Dendritic cell treated with granulocyte-macrophage colony-stimulating factor and Interleukin-4, amounts not matched to agents 40 ng/mL and 50 ng/mL, for 4 days (primary cell): ENCODE measurements around the gene ZNF552.
A peak's percentile ranks its signal among the peaks of the same experiment; 100 is the strongest.

Experiments
- H3K27ac Mint-ChIP-seq: one replicate; pipeline ENCODE4 v1.8.0; 2022; ENCODE audit warnings: mild to moderate bottlenecking, mixed read lengths
- H3K27me3 Mint-ChIP-seq: one replicate; pipeline ENCODE4 v1.8.0; 2022; ENCODE audit warnings: mild to moderate bottlenecking, mixed read lengths
- H3K36me3 Mint-ChIP-seq: one replicate; pipeline ENCODE4 v1.8.0; 2022; ENCODE audit warnings: low read depth, mixed read lengths
- H3K4me1 Mint-ChIP-seq: one replicate; pipeline ENCODE4 v1.8.0; 2022; ENCODE audit warnings: low read depth, mixed read lengths
- H3K4me3 Mint-ChIP-seq: one replicate; pipeline ENCODE4 v1.8.0; 2022; ENCODE audit warnings: mild to moderate bottlenecking, moderate library complexity, mixed read lengths
- H3K9me3 Mint-ChIP-seq: one replicate; pipeline ENCODE4 v1.8.0; 2022; ENCODE audit warnings: mixed read lengths
- intact Hi-C: fragments of 100-400 bp; cut with micrococcal nuclease; formaldehyde crosslinking; loops from one replicate; pipeline ENCODE4 v1.15.0; 2022

Gene ZNF552

DNA sequence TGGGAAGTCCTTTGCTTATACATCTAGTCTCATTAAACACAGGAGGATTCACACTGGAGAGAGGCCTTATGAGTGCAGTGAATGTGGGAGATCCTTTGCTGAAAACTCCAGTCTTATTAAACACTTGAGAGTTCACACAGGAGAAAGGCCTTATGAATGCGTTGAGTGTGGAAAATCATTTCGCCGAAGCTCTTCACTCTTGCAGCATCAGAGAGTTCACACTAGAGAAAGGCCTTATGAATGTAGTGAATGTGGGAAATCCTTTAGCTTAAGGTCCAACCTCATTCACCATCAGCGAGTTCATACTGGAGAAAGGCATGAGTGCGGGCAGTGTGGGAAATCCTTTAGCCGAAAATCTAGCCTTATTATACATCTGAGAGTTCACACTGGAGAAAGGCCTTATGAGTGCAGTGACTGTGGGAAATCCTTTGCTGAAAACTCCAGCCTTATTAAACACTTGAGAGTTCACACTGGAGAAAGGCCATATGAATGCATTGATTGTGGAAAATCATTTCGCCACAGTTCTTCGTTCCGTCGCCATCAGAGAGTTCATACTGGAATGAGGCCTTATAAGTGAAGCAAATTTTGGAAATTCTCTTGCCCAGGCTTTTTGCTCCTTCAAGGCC, 35.4 kb downstream of the ZNF552 start:
- no peak overlapping the region for H3K4me3 Mint-ChIP-seq
- no peaks in the 10 kb centered on the region for H3K4me1 Mint-ChIP-seq
- peaks cover 84% of the 10 kb centered on the region for H3K36me3 Mint-ChIP-seq
- intact Hi-C loops: no loop called here
- peaks cover 60% of the 10 kb centered on the region for H3K9me3 Mint-ChIP-seq
- H3K27ac Mint-ChIP-seq: no peak overlapping the region
- H3K27me3 Mint-ChIP-seq: no peaks in the 10 kb centered on the region

DNA sequence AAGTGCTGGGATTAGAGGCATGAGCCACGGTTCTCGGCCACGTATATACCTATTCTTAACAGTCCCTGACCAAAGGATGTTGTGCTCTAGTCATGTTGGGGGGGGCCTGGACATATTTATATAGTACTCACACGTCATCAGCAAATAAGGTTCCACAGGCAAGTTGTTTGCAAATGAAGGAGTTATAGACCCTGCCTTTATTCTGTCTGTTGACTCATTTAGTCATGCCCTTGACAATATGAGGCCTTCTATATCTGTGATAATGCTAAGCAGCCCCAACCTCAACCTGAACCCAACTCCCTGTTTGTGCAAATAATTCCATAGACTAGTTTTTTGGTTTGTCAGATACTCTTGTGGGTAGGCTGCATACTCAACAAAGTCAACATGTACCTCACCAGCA, 36.4 kb downstream of the ZNF552 start:
- Mint-ChIP-seq H3K4me3 (no peak overlapping the region), H3K9me3 (peaks cover 68% of the 10 kb centered on the region), H3K4me1 (peaks cover 6% of the 10 kb centered on the region), H3K27ac (no peak overlapping the region), H3K27me3 (no peaks in the 10 kb centered on the region), H3K36me3 (peaks cover 87% of the 10 kb centered on the region)
- intact Hi-C loops: no loop called here

DNA sequence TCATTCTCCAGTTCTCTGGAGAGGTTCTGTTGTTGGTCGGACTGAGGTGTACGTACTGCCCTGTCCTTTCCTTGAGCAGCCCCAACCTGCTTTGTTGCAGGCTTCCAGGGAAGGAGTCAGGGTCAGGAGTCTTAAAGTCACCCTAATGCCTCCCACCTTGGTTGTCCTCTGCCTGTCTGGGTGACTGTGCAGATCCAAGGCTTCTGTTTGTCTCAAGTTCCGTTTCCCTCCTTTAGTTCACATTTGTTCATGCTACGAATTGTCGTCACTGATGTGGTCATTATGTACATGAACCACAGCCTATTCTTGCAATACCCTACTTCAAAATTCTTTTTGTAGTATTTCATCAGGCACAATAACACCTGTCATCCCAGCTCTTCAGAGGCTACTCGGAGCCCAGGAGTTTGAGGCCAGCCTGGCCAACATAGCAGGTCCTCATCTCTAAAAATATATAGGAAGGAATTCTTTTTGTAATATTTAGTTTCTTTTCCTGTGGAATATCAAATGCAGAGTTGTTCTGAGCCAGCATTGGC, 37.9 kb downstream of the ZNF552 start:
- H3K36me3 Mint-ChIP-seq: peaks cover 94% of the 10 kb centered on the region
- no peaks in the 10 kb centered on the region for H3K27me3 Mint-ChIP-seq
- peaks cover 6% of the 10 kb centered on the region for H3K4me1 Mint-ChIP-seq
- peaks cover 83% of the 10 kb centered on the region for H3K9me3 Mint-ChIP-seq
- intact Hi-C loops: no loop called here
- no peak overlapping the region for H3K4me3 Mint-ChIP-seq
- H3K27ac Mint-ChIP-seq: no peak overlapping the region

DNA sequence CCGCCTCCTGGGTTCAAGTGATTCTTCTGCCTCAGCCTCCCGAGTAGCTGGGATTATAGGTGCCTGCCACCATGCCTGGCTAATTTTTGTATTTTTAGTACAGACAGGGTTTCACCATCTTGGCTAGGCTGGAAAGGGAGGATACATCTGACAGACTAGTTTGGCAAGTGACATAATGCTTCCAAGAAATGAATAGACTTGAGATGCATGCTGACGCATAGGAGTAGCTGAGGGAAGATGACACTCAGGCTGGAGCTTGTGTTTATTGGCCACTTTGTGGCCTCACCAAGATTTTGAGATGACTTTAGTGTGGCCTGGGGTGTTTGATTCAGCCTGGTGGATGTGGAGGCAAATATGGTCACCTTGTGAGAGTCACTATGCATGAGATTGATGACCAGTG, 41.2 kb downstream of the ZNF552 start:
- intact Hi-C loops: no loop called here
- Mint-ChIP-seq H3K27me3 (no peaks in the 10 kb centered on the region), H3K4me1 (peaks cover 24% of the 10 kb centered on the region), H3K9me3 (peaks cover 65% of the 10 kb centered on the region), H3K36me3 (peaks cover 93% of the 10 kb centered on the region), H3K4me3 (no peak overlapping the region), H3K27ac (no peak overlapping the region)

DNA sequence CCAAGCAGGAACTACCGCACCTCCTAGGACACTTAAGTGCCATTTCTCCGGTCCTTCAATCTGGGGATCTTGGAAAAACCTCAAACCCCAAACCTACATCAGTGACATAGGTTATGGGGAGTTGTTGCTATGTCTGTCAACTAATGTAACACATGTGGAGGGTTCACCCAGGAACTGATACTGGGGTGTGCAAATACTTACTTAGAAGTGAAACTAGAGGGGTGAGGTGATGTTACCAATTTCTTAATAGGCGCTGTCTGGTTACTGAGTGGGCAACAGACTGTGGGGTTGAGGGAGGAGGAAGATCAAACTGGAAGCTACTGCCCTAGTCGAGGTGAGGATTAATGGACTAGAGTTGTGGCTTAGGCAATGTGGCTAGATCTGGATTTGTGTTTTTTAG, 43.3 kb downstream of the ZNF552 start:
- intact Hi-C loops: no loop called here
- H3K27me3 Mint-ChIP-seq: no peaks in the 10 kb centered on the region
- H3K9me3 Mint-ChIP-seq: peaks cover 50% of the 10 kb centered on the region
- H3K36me3 Mint-ChIP-seq: peaks cover 82% of the 10 kb centered on the region
- peaks cover 24% of the 10 kb centered on the region for H3K4me1 Mint-ChIP-seq
- no peak overlapping the region for H3K4me3 Mint-ChIP-seq
- no peak overlapping the region for H3K27ac Mint-ChIP-seq

DNA sequence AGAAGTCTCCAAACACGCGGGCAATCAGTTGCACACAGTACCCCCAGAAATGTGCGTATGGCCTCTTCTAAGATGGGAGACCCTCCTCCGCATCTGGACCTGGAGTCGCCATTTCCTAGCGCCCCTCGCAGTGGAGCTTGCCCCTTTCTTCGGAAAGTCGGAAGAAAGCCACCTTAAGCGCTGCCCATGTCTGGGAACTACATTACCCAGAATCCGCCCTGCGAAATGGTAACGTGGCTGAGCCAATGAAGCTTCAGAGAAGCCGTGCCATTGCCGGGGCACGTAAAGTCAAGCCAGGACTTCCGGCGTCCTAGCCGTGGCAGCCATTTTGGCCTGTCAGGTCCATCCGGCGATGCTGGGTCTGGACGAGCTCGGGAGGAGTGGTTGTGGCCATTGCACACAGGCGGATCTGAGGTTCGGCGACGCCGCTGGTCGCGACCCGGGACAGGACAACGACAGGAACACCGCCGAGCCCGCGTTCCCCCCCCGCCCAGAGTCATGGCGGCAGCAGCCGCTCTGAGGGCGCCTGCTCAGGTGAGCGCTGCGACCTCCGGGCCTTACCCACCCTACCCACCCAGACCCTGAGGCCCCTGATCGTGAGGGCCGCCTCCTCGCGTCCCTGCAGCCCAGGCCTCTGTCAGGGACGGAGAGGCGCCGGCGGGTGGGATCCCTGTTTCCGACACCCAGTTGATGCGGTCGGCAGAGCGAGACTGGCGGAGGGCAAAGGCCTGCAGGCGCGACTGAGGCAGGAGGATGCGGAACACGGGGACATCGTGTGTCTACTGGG, 45.2 kb downstream of the ZNF552 start, which contains the start of gene ZNF586:
Gene ZNF586 (plus strand): TSS at position 332 of the 787 bp plus-strand sequence. CDS start 167 bp downstream, at position 499.
- Mint-ChIP-seq H3K36me3 (peaks cover 68% of the 10 kb centered on the region), H3K9me3 (peaks cover 39% of the 10 kb centered on the region), H3K4me3 (peak within 1 kb of the TSS; percentile 90), H3K4me1 (peaks cover 24% of the 10 kb centered on the region), H3K27ac (peak within 1 kb of the TSS; percentile 88), H3K27me3 (no peaks in the 10 kb centered on the region)
- intact Hi-C loops: loop anchor here (1.0 to 10.0 kb wide), 2 partner anchors 23 to 45 kb away; partner anchors contain the start of genes ZNF552 and ZNF776

DNA sequence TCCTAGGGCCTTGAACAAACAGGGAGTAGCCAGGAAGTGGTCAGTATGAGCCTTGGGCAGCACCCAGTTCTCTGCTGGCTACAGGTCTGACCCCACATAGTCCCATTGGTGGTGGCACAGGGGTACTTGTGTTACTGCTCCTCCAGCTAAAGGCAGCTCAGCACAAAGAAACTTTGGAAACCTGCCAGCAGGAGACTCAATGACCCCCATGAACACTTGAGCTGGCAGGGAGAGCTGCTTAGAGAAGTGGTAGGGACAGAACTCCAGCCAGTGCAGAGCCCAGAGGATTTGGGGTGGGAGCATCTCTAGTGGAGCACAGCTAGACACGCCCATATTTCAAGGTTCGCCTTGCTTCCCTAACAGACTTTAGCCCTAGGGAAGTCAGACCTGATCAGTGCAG, 55.6 kb downstream of the ZNF552 start:
- Mint-ChIP-seq H3K36me3 (peaks cover 98% of the 10 kb centered on the region), H3K27me3 (no peaks in the 10 kb centered on the region), H3K4me1 (no peaks in the 10 kb centered on the region), H3K9me3 (peaks cover 23% of the 10 kb centered on the region), H3K4me3 (no peak overlapping the region), H3K27ac (no peak overlapping the region)
- intact Hi-C loops: no loop called here

DNA sequence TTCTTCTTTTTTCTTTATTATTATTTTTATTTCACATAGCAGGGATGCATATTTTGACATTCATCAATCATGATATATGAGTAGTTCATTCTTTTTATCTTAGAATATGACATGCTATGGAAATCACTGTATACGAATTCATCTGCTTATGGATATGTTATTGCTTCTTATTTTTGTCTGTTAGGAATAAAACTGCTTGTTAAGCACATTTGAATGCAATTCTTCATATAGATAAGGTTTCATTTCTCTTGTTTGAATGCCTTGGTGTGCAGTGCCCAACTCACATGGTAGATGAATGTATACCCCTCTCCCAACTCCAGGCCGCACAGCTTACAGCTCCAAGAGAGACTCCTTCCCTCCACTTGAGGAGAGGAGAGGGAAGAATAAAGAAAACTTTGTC, 56.8 kb downstream of the ZNF552 start:
- H3K27me3 Mint-ChIP-seq: no peaks in the 10 kb centered on the region
- H3K4me1 Mint-ChIP-seq: no peaks in the 10 kb centered on the region
- H3K36me3 Mint-ChIP-seq: peaks cover 98% of the 10 kb centered on the region
- intact Hi-C loops: no loop called here
- H3K4me3 Mint-ChIP-seq: no peak overlapping the region
- H3K27ac Mint-ChIP-seq: no peak overlapping the region
- H3K9me3 Mint-ChIP-seq: peaks cover 34% of the 10 kb centered on the region
